Posterior vena cava (tissue), 2 donors: Measurements from ENCODE around the gene AP1S3. TPM values are rescaled to one million over a fixed set of nuclear protein-coding genes. Genes with fewer than 3 reads are reported as not detected.

Source experiments
- total RNA-seq, 2 donors: library from RNA; stranded (reverse); fragmentation: NEBNext Ultra II Directional; extraction: Animal tissue kit (Norgen Biotek cat#: 25700); gene quantifications; one replicate each; pipeline ENCODE4 v1.2.1, GENCODE V29; 2021
- donor health status: DM: yes; HTN: yes; CAD: no.
- donor health status: DM: yes; HTN: yes; CAD: no.

AP1S3 gene
- total RNA-seq, 2 donors from 2014 or later, result 1.2 to 1.5 TPM

Other genes starting within 250 kb of the AP1S3 start
- 1 to 10 TPM in 1 of 2 donors, under 1 TPM in 1; 0.90 to 5.4 TPM for gene SCG2, start 235.2 kb downstream of the AP1S3 start, total RNA-seq
- 10 to 100 TPM; 43.3 to 44.1 TPM for gene WDFY1, start 107.8 kb upstream of the AP1S3 start, total RNA-seq
- 10 to 100 TPM; 10.4 to 12.2 TPM for gene MRPL44, start 119.9 kb upstream of the AP1S3 start, total RNA-seq
- 100 to 1,000 TPM; 385 to 718 TPM for gene SERPINE2, start 201.7 kb upstream of the AP1S3 start, total RNA-seq